Liver (tissue), 4 donors: ENCODE results near the gene SGF29. TPM values are rescaled to one million over a fixed set of nuclear protein-coding genes. Genes with fewer than 3 reads are reported as not detected.

Experiments
- polyA plus RNA-seq, 2 donors: library from polyadenylated mRNA; stranded (reverse) in 1 of 2; unstranded in 1 of 2; fragments of 200-250 nt in 1 of 2; fragments of >200 nt in 1 of 2; fragmentation: Nextera tagmentation in 1 of 2; extraction: Ambion mirVana in 1 of 2; gene quantifications; one replicate each; pipeline versions ENCODE4 v1.2.1 to v1.2.3, GENCODE V29; 2013 to 2015
- total RNA-seq, 2 donors: library from RNA; depleted of rRNA; stranded (reverse); fragments of >200 nt; gene quantifications; one replicate each; pipeline ENCODE4 v1.2.3, GENCODE V29; 2014
- donor health status: healthy.
- donor health status: healthy.
- donor health status: healthy.

SGF29 gene
- total and polyA plus RNA-seq, 4 donors, result 6.5 to 18.1 (median 10.5) TPM

Other genes starting within 250 kb of the SGF29 start
- gene NPIPB6, start 190.4 kb upstream of the SGF29 start, total RNA-seq, result under 1 TPM; 0.42 to 0.75 TPM
- not detected for gene NPIPB6, start 190.4 kb upstream of the SGF29 start, polyA plus RNA-seq
- 100 to 1,000 TPM in 1 of 2 donors, 10 to 100 TPM in 1; 81.8 to 103 TPM for gene EIF3CL, start 150.1 kb upstream of the SGF29 start, total RNA-seq
- 10 to 100 TPM in 1 of 2 donors, under 1 TPM in 1; 0.11 to 54.4 TPM for gene EIF3CL, start 150.1 kb upstream of the SGF29 start, polyA plus RNA-seq
- gene NPIPB7, start 81.6 kb upstream of the SGF29 start, total RNA-seq, result not detected
- not detected for gene NPIPB7, start 81.6 kb upstream of the SGF29 start, polyA plus RNA-seq
- 10 to 100 TPM; 16.1 to 16.3 TPM for gene CLN3, start 61.8 kb upstream of the SGF29 start, total RNA-seq
- gene CLN3, start 61.8 kb upstream of the SGF29 start, polyA plus RNA-seq, result 10 to 100 TPM; 22.3 to 23.6 TPM
- 1 to 10 TPM; 1.3 to 1.5 TPM for gene APOBR, start 59.3 kb upstream of the SGF29 start, total RNA-seq
- 1 to 10 TPM in 1 of 2 donors, under 1 TPM in 1; 0.28 to 1.4 TPM for gene APOBR, start 59.3 kb upstream of the SGF29 start, polyA plus RNA-seq
- 1 to 10 TPM in 1 of 2 donors, under 1 TPM in 1; 0.33 to 2.5 TPM for gene IL27, start 47.1 kb upstream of the SGF29 start, total RNA-seq
- 1 to 10 TPM; 2.2 to 4.1 TPM for gene IL27, start 47.1 kb upstream of the SGF29 start, polyA plus RNA-seq
- 10 to 100 TPM; 10.9 to 16.1 TPM for gene NUPR1, start 14.9 kb upstream of the SGF29 start, total RNA-seq
- 100 to 1,000 TPM; 109 to 305 TPM for gene NUPR1, start 14.9 kb upstream of the SGF29 start, polyA plus RNA-seq
- gene SULT1A2, start 43.1 kb downstream of the SGF29 start, total RNA-seq, result 10 to 100 TPM in 1 of 2 donors, 1 to 10 TPM in 1; 1.6 to 19.2 TPM
- gene SULT1A2, start 43.1 kb downstream of the SGF29 start, polyA plus RNA-seq, result 10 to 100 TPM; 10.6 to 29.4 TPM
- gene SULT1A1, start 56.1 kb downstream of the SGF29 start, total RNA-seq, result 10 to 100 TPM; 25.3 to 94.5 TPM
- 100 to 1,000 TPM; 110 to 143 TPM for gene SULT1A1, start 56.1 kb downstream of the SGF29 start, polyA plus RNA-seq
- gene NPIPB8, start 84.1 kb downstream of the SGF29 start, total RNA-seq, result under 1 TPM in 1 of 2 donors, not detected in 1; 0.08 TPM
- gene NPIPB8, start 84.1 kb downstream of the SGF29 start, polyA plus RNA-seq, result under 1 TPM in 1 of 2 donors, not detected in 1; 0.53 TPM
- gene EIF3C, start 157.5 kb downstream of the SGF29 start, total RNA-seq, result 100 to 1,000 TPM; 114 to 117 TPM
- 100 to 1,000 TPM; 212 TPM for gene EIF3C, start 157.5 kb downstream of the SGF29 start, polyA plus RNA-seq
- 1 to 10 TPM in 1 of 2 donors, under 1 TPM in 1; 0.98 to 7.0 TPM for gene NPIPB9, start 197.9 kb downstream of the SGF29 start, total RNA-seq
- gene NPIPB9, start 197.9 kb downstream of the SGF29 start, polyA plus RNA-seq, result under 1 TPM; 0.06 to 0.83 TPM